ENCODE measurements around the gene AMPD2.

The AMPD2 gene

DNA sequence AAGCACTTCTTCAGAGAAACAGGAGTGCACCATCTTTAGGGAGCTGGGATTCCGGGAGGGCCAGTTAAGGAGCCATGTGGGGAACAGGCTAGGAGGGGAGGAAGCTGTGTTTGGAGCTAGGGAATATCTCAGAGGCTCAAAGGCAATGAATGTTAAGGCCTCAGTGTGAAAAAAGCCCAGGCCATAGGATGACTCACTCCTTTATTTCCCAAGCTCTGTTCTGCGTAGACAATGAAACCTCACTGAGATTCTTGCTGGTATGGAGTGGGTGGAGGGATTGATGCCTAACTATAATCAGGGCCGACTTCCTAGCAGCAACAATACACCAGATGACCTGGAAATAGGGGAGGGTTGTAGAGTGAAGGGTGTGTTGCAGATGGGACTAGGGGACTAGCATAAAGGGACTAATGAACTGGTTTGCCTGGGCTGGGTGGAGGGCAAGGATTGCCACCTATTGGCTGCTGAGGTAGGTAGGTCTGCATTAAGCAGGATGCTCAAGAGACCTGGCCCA, 2.3 kb upstream of the AMPD2 start:
- DNase-seq (ENCODE audit: low read depth): no peak

- no peak for DNase-seq (ENCODE audit: low read depth)
Observed at GRCh38 chr1:109618661-109619575, 719 bp upstream of the AMPD2 start.

DNA sequence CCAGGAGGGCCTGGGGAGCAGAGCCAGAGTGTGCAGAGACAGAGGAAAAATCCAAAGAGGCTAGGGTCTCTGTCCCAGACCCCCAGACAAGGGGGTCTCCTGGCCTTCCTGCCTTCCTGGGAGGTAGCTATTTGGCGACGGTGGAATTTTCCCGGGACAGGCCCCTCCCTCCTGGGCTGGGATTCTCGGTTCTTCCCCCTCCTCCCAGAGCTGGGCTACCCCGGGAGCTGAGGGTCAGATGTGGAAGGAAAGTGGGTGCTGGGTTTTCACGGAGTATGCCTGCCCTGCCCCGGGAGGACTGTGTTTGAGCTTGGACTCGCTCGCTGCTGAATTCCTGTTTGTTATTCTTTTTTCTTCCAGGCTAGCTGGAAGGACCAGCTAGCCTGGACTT, 759 bp downstream of the AMPD2 start:
- no peak for DNase-seq (ENCODE audit: low read depth)

DNA sequence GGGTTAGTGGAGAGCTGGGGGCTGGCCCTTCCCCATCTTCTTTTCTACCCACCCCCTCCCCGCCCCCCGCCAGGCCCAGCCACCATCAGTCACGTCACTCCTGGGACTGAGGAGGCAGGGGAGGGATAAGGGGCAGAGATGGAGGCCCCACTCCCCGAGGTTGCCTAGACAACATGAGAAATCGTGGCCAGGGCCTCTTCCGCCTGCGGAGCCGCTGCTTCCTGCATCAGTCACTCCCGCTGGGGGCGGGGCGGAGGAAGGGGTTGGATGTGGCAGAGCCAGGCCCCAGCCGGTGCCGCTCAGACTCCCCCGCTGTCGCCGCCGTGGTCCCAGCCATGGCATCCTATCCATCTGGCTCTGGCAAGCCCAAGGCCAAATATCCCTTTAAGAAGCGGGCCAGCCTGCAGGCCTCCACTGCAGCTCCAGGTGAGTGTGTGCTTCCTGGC, 1.2 kb downstream of the AMPD2 start:
- DNase-seq (ENCODE audit: low read depth): peak; percentile 96

- DNase-seq (ENCODE audit: low read depth): no peak
Observed at GRCh38 chr1:109621379-109622136, 1.9 kb downstream of the AMPD2 start.

DNA sequence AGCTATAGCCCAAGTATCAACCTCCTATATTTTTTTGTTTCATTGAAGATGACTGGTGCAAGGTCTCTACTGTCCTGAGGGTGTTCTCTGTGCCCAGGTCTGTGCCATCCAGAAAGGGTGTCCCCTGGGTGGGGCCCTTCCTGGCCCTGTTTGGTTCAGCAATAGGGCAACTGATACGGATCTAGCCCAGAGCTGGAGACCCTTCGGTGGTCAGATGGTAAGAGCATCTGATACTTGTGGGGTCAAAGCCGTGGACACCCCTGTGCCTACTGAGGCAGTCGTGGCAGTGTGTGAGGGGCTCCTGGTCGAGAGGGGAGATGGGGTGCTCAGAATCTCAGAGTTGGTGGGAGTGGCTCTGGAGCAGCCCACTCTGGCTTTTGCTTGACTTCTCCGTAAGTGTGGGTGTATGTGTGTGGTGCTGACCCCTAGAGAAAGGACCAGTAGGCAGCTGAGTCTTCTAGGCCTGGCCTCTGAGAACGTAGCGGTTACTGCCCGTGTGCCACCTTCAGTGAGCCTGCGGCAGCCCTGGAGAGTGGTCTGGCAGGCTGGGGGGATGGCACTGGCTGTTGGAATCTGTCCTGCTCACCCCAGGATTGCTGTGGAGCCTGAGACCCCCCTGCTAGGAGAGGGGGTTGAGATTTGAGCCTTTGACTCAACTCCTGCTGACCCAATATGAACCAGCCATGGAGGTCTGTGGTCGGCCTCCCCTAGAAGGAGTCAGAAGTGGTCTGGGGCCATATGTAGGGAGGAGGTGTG, 2.7 kb downstream of the AMPD2 start:
- DNase-seq (ENCODE audit: low read depth): no peak

GRCh38 chr1:109622895-109623294, 3.3 kb downstream of the AMPD2 start:
- DNase-seq (ENCODE audit: low read depth): no peak

- DNase-seq (ENCODE audit: low read depth): no peak
Observed at GRCh38 chr1:109623601-109624161, 4.0 kb downstream of the AMPD2 start.

- DNase-seq (ENCODE audit: low read depth): no peak
Observed at GRCh38 chr1:109624201-109625010, 4.8 kb downstream of the AMPD2 start.

DNA sequence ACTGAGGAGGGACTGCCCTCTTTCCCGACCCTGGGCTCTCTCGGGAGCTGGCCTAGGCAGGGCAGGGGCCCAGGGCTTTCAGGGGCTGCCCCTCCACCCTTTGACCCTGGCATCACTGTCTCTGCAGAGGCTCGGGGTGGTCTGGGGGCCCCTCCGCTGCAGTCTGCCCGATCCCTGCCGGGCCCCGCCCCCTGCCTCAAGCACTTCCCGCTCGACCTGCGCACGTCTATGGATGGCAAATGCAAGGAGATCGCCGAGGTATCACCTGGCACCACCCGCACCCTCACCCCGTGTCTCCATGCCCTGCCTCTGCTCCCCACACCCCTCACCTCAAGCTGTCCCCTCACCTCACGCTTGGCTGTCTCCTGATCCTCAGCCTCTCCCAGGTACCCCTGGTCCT, 5.5 kb downstream of the AMPD2 start:
- DNase-seq (ENCODE audit: low read depth): no peak

DNA sequence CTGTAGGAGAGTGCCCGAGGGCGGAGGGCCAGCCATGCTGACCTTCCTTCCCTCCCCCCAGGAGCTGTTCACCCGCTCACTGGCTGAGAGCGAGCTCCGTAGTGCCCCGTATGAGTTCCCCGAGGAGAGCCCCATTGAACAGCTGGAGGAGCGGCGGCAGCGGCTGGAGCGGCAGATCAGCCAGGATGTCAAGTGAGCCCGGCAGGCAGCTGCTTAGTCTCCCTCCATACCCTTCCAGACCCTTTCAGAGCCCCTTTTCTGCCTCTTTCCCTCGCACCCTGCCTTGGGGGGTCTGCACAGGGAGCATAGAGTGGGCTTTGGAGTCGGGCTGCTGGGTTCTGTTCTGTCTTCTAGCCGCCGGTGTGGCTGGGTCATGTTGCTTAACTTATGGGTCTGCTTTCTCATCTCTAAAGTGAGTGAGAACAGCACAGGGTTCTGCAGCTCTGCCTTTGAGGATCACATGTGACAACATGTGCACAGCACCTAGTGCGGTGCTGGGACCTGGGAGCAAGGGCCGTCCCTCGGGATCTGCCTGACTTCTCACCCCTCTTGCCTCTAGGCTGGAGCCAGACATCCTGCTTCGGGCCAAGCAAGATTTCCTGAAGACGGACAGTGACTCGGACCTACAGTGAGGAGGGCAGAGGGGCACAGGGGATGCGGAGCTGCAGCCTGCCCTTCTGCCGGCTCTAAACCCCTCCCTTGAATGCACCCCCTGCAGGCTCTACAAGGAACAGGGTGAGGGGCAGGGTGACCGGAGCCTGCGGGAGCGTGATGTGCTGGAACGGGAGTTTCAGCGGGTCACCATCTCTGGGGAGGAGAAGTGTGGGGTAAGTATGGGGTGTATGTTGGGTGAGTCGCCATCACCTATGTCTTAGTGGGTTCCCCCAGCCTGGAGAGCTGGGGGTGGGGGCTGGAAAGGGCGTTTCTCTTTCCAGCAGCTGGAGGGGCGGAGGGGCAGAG, 6.2 kb downstream of the AMPD2 start:
- no peak for DNase-seq (ENCODE audit: low read depth)

GRCh38 chr1:109626682-109627408, 7.2 kb downstream of the AMPD2 start:
- DNase-seq (ENCODE audit: low read depth): no peak

GRCh38 chr1:109627692-109628399, 8.2 kb downstream of the AMPD2 start:
- DNase-seq (ENCODE audit: low read depth): no peak

GRCh38 chr1:109628540-109629321, 9.1 kb downstream of the AMPD2 start:
- DNase-seq (ENCODE audit: low read depth): no peak

DNA sequence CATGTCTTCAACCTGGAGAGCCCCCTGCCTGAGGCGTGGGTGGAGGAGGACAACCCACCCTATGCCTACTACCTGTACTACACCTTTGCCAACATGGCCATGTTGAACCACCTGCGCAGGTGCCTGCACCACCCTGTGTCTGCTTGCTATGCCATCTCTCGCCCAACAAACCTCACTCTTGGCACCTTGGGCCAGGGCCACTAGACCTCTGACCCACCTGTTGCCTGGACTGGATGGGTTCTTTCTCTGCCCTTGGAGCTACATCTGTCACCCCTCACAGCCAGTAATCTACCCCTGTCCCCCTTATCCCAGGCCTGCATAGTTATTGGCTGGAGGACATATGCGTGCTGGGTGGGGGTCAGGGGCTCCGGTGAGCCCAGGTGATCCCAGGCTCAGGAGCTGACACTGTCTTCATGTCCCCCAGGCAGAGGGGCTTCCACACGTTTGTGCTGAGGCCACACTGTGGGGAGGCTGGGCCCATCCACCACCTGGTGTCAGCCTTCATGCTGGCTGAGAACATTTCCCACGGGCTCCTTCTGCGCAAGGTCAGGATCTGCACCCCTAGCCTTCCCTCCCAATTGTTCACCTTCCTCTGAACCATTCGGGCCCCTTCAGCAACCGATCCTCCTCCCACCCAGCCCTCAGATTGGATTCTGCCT, 9.9 kb downstream of the AMPD2 start:
- no peak for DNase-seq (ENCODE audit: low read depth)

- DNase-seq (ENCODE audit: low read depth): no peak
Observed at GRCh38 chr1:109630081-109630897, 10.7 kb downstream of the AMPD2 start.

All from stimulated activated CD4-positive, alpha-beta T cell treated with anti-CD3 and anti-CD28 coated beads, Interleukin-2, amount 100 ng/mL, for 4 hours (primary cell).